Skin of body (tissue), 2 donors: ENCODE results near the gene IGFBP7. TPM values are rescaled to one million over a fixed set of nuclear protein-coding genes. Genes with fewer than 3 reads are reported as not detected.

Experiments
- DNase-seq: peaks from one replicate; lab custom pipeline; 2025; lab: John Stamatoyannopoulos, UW
- total RNA-seq: library from RNA; depleted of rRNA; stranded (reverse); fragments of >200 nt; gene quantifications from one replicate; pipeline ENCODE4 v1.2.3, GENCODE V29; 2014

The IGFBP7 gene
- total RNA-seq, 1 donor from 2014 or later: 85.4 TPM

- DNase-seq: no peak
Measured at GRCh38 chr4:57098415-57098814, 11.8 kb downstream of the IGFBP7 start.

- no peak for DNase-seq
Measured at GRCh38 chr4:57097711-57098110, 12.5 kb downstream of the IGFBP7 start.

- DNase-seq: no peak
Measured at GRCh38 chr4:57095956-57096355, 14.2 kb downstream of the IGFBP7 start.

- DNase-seq: no peak
Measured at GRCh38 chr4:57095245-57095644, 14.9 kb downstream of the IGFBP7 start.

- DNase-seq: no peak
Measured at GRCh38 chr4:57094832-57095223, 15.4 kb downstream of the IGFBP7 start.

GRCh38 chr4:57093845-57094831 is 16.0 kb downstream of the IGFBP7 start:
- no peak for DNase-seq

GRCh38 chr4:57091657-57092162 is 18.5 kb downstream of the IGFBP7 start:
- no peak for DNase-seq

GRCh38 chr4:57090079-57090478 is 20.1 kb downstream of the IGFBP7 start:
- no peak for DNase-seq

GRCh38 chr4:57089549-57089948 is 20.6 kb downstream of the IGFBP7 start:
- no peak for DNase-seq

- DNase-seq: no peak
Measured at GRCh38 chr4:57086031-57086723, 24.0 kb downstream of the IGFBP7 start.

GRCh38 chr4:57085278-57085677 is 24.9 kb downstream of the IGFBP7 start:
- DNase-seq: no peak

GRCh38 chr4:57084360-57084759 is 25.8 kb downstream of the IGFBP7 start:
- DNase-seq: no peak

- no peak for DNase-seq
Measured at GRCh38 chr4:57083090-57083489, 27.1 kb downstream of the IGFBP7 start.

- DNase-seq: no peak
Measured at GRCh38 chr4:57081651-57082621, 28.2 kb downstream of the IGFBP7 start.

- DNase-seq: peak; percentile 48
Measured at GRCh38 chr4:57080781-57081650, 29.2 kb downstream of the IGFBP7 start.

- DNase-seq: no peak
Measured at GRCh38 chr4:57078685-57079521, 31.3 kb downstream of the IGFBP7 start.

- no peak for DNase-seq
Measured at GRCh38 chr4:57077550-57078343, 32.4 kb downstream of the IGFBP7 start.

- no peak for DNase-seq
Measured at GRCh38 chr4:57076646-57077045, 33.5 kb downstream of the IGFBP7 start.
